Lung (tissue), 12 donors: ENCODE measurements around the gene KIAA1671. TPM values are rescaled to one million over a fixed set of nuclear protein-coding genes. Genes with fewer than 3 reads are reported as not detected.

ENCODE experiments used
- ATAC-seq: fragments of 200-7000 bp; cut with Tn5 transposase; one replicate; pipeline ENCODE4 v1.9.1; 2020; ENCODE audit warnings: moderate number of reproducible peaks; ENCODE audit not compliant: insufficient read depth, low FRiP score
- DNase-seq, 3 donors: peaks; one replicate each; pipeline ENCODE4 v3.0.0-alpha.2; 2013 to 2017
- H3K27ac ChIP-seq, 2 donors: one replicate each; pipeline ENCODE4 v1.5.1; 2013; ENCODE audit warnings: mild to moderate bottlenecking in 2 of 2, moderate library complexity in 2 of 2, control low read depth in 1 of 2, inconsistent platforms in 1 of 2, low read depth in 1 of 2, low read length in 1 of 2
- H3K27me3 ChIP-seq, 3 donors: one replicate each; pipeline ENCODE4 v1.5.1; 2013; ENCODE audit warnings: low read length in 2 of 3; ENCODE audit not compliant: control insufficient read depth in 3 of 3, insufficient read depth in 3 of 3
- H3K36me3 ChIP-seq, 4 donors: one replicate each; pipeline ENCODE4 v1.5.1; 2013; ENCODE audit warnings: low read length in 4 of 4, mild to moderate bottlenecking in 1 of 4, moderate library complexity in 1 of 4; ENCODE audit not compliant: control insufficient read depth in 4 of 4, insufficient read depth in 4 of 4
- H3K4me1 ChIP-seq, 5 donors: one replicate each; pipeline ENCODE4 v1.5.1; 2013; ENCODE audit warnings: low read length in 5 of 5, mild to moderate bottlenecking in 2 of 5, moderate library complexity in 1 of 5; ENCODE audit not compliant: control insufficient read depth in 5 of 5, insufficient read depth in 5 of 5
- H3K4me3 ChIP-seq: one replicate; pipeline ENCODE4 v1.5.1; 2013; ENCODE audit warnings: mild to moderate bottlenecking, control low read depth, moderate library complexity
- H3K9ac ChIP-seq, 2 donors: one replicate each; pipeline ENCODE4 v1.5.1; 2013; ENCODE audit warnings: low read length in 2 of 2, control low read depth in 1 of 2; ENCODE audit not compliant: insufficient read depth in 1 of 2
- H3K9me3 ChIP-seq, 4 donors: one replicate each; pipeline ENCODE4 v1.5.1; 2013; ENCODE audit warnings: low read length in 3 of 4, mild to moderate bottlenecking in 1 of 4, moderate library complexity in 1 of 4; ENCODE audit not compliant: control insufficient read depth in 4 of 4, insufficient read depth in 3 of 4
- CTCF ChIP-seq: IDR thresholded peaks from 2 replicates; pipeline ENCODE4 v1.5.1; 2012; ENCODE audit warnings: mild to moderate bottlenecking; ENCODE audit errors: control extremely low read depth, extremely low read depth
- WGBS, 2 donors: extraction: QIAGEN DNeasy Blood & Tissue Kit; methylation state at CpG; one replicate each; pipeline ENCODE4 v1.1.7; 2013; 5-methylcytosine and 5-hydroxymethylcytosine counted together
- polyA plus RNA-seq, 2 donors: library from polyadenylated mRNA; stranded (reverse); fragments of 200-250 nt; gene quantifications; one replicate each; pipeline ENCODE4 v1.2.1, GENCODE V29; 2013
- total RNA-seq, 2 donors: library from RNA; depleted of rRNA in 1 of 2; stranded (reverse); fragments of >200 nt in 1 of 2; gene quantifications; one replicate each; pipeline ENCODE4 v1.2.1, GENCODE V29; 2014 to 2021
- donor health status: control.
- donor health status: control.
- donor health status: Bipolar disorder and iron deficiency.
- donor health status: healthy.
- donor health status: DM: yes; HTN: yes; CAD: no.

KIAA1671 gene
- total and polyA plus RNA-seq, 4 donors: 7.6 to 44.6 (median 24.0) TPM

GRCh38 chr22:25161017-25161915 is 208.8 kb downstream of the KIAA1671 start:
- no peak overlapping the region for H3K9ac ChIP-seq
- DNase-seq (no peak), ATAC-seq (no peak)
- no peak for TF ChIP-seq CTCF
- H3K36me3 ChIP-seq: no peaks in the 10 kb centered on the region
- H3K4me1 ChIP-seq: no peaks in the 10 kb centered on the region
- H3K27me3 ChIP-seq: no peaks in the 10 kb centered on the region
- H3K27ac ChIP-seq: no peak overlapping the region
- H3K9me3 ChIP-seq: no peaks in the 10 kb centered on the region
- no peak overlapping the region for H3K4me3 ChIP-seq
- WGBS, 2 donors: 84 to 87% methylated on average over 14 of the region's 14 CpGs

GRCh38 chr22:25161916-25162530 is 209.5 kb downstream of the KIAA1671 start:
- Histone ChIP-seq H3K4me3 (no peak overlapping the region), H3K9me3 (no peaks in the 10 kb centered on the region), H3K4me1 (no peaks in the 10 kb centered on the region), H3K27ac (no peak overlapping the region), H3K27me3 (no peaks in the 10 kb centered on the region), H3K36me3 (no peaks in the 10 kb centered on the region), H3K9ac (no peak overlapping the region)
- ATAC-seq: no peak
- DNase-seq: no peak
- WGBS, 2 donors: 91% methylated on average over 6 of the region's 6 CpGs
- TF ChIP-seq CTCF: no peak

- Histone ChIP-seq H3K36me3 (no peaks in the 10 kb centered on the region), H3K4me1 (no peaks in the 10 kb centered on the region), H3K4me3 (no peak overlapping the region), H3K27me3 (no peaks in the 10 kb centered on the region), H3K9ac (no peak overlapping the region), H3K9me3 (no peaks in the 10 kb centered on the region), H3K27ac (no peak overlapping the region)
- no peak for ATAC-seq
- DNase-seq: no peak
- TF ChIP-seq CTCF: no peak
- 86 to 100% methylated on average over 1 of the region's 1 CpG for WGBS, 2 donors
Measured at GRCh38 chr22:25162561-25162960, 210.0 kb downstream of the KIAA1671 start.
